SH-SY5Y (cell line): ENCODE data around the gene SEC63.

Experiments
- GATA2 ChIP-seq: IDR thresholded peaks from 2 replicates; pipeline ENCODE4 v1.6.1; 2011; ENCODE audit warnings: mild to moderate bottlenecking, low read depth, low read length
- GATA3 ChIP-seq: IDR thresholded peaks from 2 replicates; pipeline ENCODE4 v1.6.1; 2011; ENCODE audit warnings: low read depth, mild to moderate bottlenecking, low read length, moderate library complexity

- TF ChIP-seq GATA3 (no peak), GATA2 (no peak)
These were observed 16.8 kb downstream of the SEC63 start for GRCh38 chr6:107941199-107941598.
